SU-DHL-6 (cell line): Measurements from ENCODE around the gene SLC6A2.

Experiments
- CTCF ChIP-seq: fragments of 200-600 bp; sonication (generic); IDR thresholded peaks from one replicate; pipeline ENCODE4 v1.5.1; 2017; ENCODE audit warnings: antibody characterized with exemption, mild to moderate bottlenecking, low read length, moderate library complexity; ENCODE audit not compliant: insufficient read depth, poor library complexity, severe bottlenecking
- EZH2phosphoT487 ChIP-seq: fragments of 200-600 bp; sonication (generic), shearing (Covaris generic); conservative IDR thresholded peaks from 2 replicates; pipeline ENCODE4 v1.6.1; 2018; ENCODE audit warnings: mild to moderate bottlenecking, antibody characterized with exemption, low read length, moderate library complexity, mixed read lengths

GRCh38 chr16:55709801-55710200 is 54.0 kb downstream of the SLC6A2 start:
- TF ChIP-seq CTCF (no peak), EZH2phosphoT487 (no peak)
